Transverse colon (tissue), 4 donors: Measurements from ENCODE around the gene METTL2B.

Experiments used
- CTCF ChIP-seq, 5 experiments: fragments of 200-600 bp in 3 of 5; fragments of 450-650 bp in 2 of 5; sonication (generic) in 3 of 5; IDR thresholded peaks; 1 replicate in 2 of 5; 2 replicates in 3 of 5; pipeline ENCODE4 v1.5.1; 2016 to 2017; ENCODE audit warnings: antibody characterized with exemption in 5 of 5, inconsistent platforms in 3 of 5, mild to moderate bottlenecking in 2 of 5, moderate library complexity in 1 of 5
- EP300 ChIP-seq: sonication (generic); formaldehyde crosslinking; IDR thresholded peaks from one replicate; pipeline ENCODE4 v1.6.1; 2017; ENCODE audit warnings: antibody characterized with exemption, low read depth
- POLR2A ChIP-seq: fragments of 450-650 bp; IDR thresholded peaks from one replicate; pipeline ENCODE4 v1.6.1; 2016; ENCODE audit warnings: antibody characterized with exemption, mild to moderate bottlenecking, moderate library complexity
- POLR2AphosphoS5 ChIP-seq, 3 donors: sonication (generic); formaldehyde crosslinking; IDR thresholded peaks; one replicate each; pipeline ENCODE4 v1.6.1; 2016; ENCODE audit warnings: antibody characterized with exemption in 3 of 3

DNA sequence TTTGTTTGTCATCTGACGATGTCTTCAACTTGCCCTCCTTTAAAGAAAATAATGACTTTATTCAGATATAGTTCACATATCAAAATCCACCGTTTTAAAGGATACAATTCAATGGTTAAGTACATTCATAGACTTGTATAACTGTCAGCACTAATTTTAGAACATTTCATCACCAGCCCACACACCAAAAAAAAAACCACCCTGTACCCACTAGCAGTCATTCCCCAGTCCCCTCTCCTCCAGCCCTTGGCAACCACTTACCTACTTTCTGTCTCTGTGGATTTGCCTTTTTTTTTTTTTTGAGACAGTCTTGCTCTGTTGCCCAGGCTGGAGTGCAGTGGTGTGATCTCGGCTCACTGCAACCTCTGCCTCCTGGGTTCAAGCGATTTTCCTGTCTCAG, 26.1 kb upstream of the METTL2B start:
- no peak for TF ChIP-seq CTCF (IDR thresholded peaks at IDR 0.05)
- no peak for TF ChIP-seq POLR2AphosphoS5 (IDR thresholded peaks at IDR 0.05)
- TF ChIP-seq EP300 = no peak
- no peak for TF ChIP-seq POLR2A
